ENCODE results near the gene S100Z. TPM values are rescaled to one million over a fixed set of nuclear protein-coding genes. Genes with fewer than 3 reads are reported as not detected.

S100Z gene
- total and polyA plus RNA-seq, 2 of the 8 experiments (the other 6 are each of a cell fraction or from before 2014, with no cell fraction given), result 0.30 TPM; not detected in 1

DNA sequence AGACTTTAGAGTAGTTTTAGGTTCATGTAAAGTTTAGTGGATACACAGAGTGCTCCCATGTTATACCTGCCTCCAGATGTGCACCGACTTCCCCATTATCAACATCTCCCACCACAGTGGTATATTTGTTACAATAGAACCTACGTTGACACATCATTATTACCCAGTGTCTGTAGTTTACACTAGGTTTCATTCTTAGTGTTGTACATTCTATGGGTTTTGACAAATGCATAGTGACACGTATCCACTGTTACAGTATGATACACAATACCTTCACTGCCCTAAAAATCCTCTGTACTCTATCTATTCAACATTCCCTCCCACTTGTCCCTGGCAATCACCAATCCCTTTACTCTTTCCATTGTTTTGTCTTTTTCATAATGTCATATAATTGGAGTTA is 68.7 kb downstream of the S100Z start:
- Histone ChIP-seq H3K4me2 (ENCODE audit: insufficient read depth in 1 of 2, low read depth in 2 of 2, low read length in 2 of 2) (no peak overlapping the region), H3K79me2 (ENCODE audit: control insufficient read depth in 1 of 2, insufficient read depth in 2 of 2, low read length in 2 of 2) (no peaks in the 10 kb centered on the region), H3K56ac (replicated peaks; ENCODE audit: insufficient read length, low read depth, low read length) (no peak overlapping the region), H2BK15ac (ENCODE audit: low read length) (no peak overlapping the region), H4K20me1 (replicated peaks in 1 of 2; ENCODE audit: control insufficient read depth in 1 of 2, insufficient read depth in 2 of 2, low read length in 2 of 2) (no peaks in the 10 kb centered on the region), H3K27me3 (replicated peaks in 1 of 4; ENCODE audit: control insufficient read depth in 3 of 4, extremely low read depth in 1 of 4, insufficient read depth in 3 of 4, low read length in 3 of 4) (no peaks in the 10 kb centered on the region), H3K14ac (ENCODE audit: insufficient read length) (no peak overlapping the region), H3K4ac (replicated peaks; ENCODE audit: insufficient read length, low read depth, low read length) (no peak overlapping the region), H2AFZ (ENCODE audit: low read length) (no peak overlapping the region), H3K18ac (ENCODE audit: extremely low read depth, low read length) (no peak overlapping the region), H2BK12ac (ENCODE audit: low read depth, low read length) (no peak overlapping the region), H2BK20ac (ENCODE audit: low read length) (no peak overlapping the region), H3K23me2 (ENCODE audit: low read depth, low read length) (no peaks in the 10 kb centered on the region), H3K23ac (ENCODE audit: insufficient read length) (no peak overlapping the region), H3K36me3 (ENCODE audit: control insufficient read depth in 2 of 4, insufficient read depth in 4 of 4, low read length in 3 of 4) (no peaks in the 10 kb centered on the region), H4K5ac (ENCODE audit: insufficient read length, low read depth, low read length) (no peak overlapping the region), H3K9ac (replicated peaks in 1 of 4; ENCODE audit: extremely low read depth in 1 of 4, low read depth in 3 of 4, low read length in 3 of 4) (no peak overlapping the region), H3K9me3 (ENCODE audit: insufficient read depth in 2 of 2, low read depth in 1 of 2, low read length in 1 of 2) (no peaks in the 10 kb centered on the region), H2BK5ac (ENCODE audit: low read depth, low read length) (no peak overlapping the region), H2AK5ac (ENCODE audit: low read depth, low read length) (no peak overlapping the region), H3K27ac (ENCODE audit: low read depth, low read length) (no peak overlapping the region), H3K4me3 (ENCODE audit: extremely low read depth in 1 of 4, insufficient read depth in 2 of 4, low read depth in 3 of 4, low read length in 4 of 4) (no peak overlapping the region), H4K8ac (ENCODE audit: extremely low read depth, insufficient read depth, low read length) (no peak overlapping the region), H3K79me1 (ENCODE audit: low read depth, low read length) (no peaks in the 10 kb centered on the region), H3K4me1 (replicated peaks in 1 of 4; ENCODE audit: control insufficient read depth in 3 of 4, insufficient read depth in 4 of 4, low read length in 3 of 4) (0 out of 7 replicates have a peak, but pooled peaks cover 0 to 2% (median 0%) of the 10 kb centered on the region in 4 experiments), H2BK120ac (replicated peaks; ENCODE audit: low read depth, low read length) (no peak overlapping the region), H4K91ac (replicated peaks; ENCODE audit: insufficient read length, low read length) (no peak overlapping the region)
- DNase-seq (ENCODE audit: low read depth in 1 of 2, low spot score in 2 of 2) (no peak), FAIRE-seq (no peak)
- no peak for TF ChIP-seq PHF8 (conservative IDR thresholded peaks at IDR 0.05; ENCODE audit: low read depth, low read length)
- TF ChIP-seq ZNF274 (IDR thresholded peaks at IDR 0.05; ENCODE audit: borderline replicate concordance, extremely low read depth, low read length), result no peak
- no peak for TF ChIP-seq SP1 (IDR thresholded peaks at IDR 0.05; ENCODE audit: low read depth, low read length)
- WGBS, 2 experiments (ENCODE audit: extremely low coverage in 1 of 2, insufficient coverage in 1 of 2, insufficient read length in 1 of 2, insufficient replicate concordance in 2 of 2, low coverage in 1 of 2, low lambda C conversion rate in 2 of 2, missing lambda C conversion rate in 1 of 2), result 84% methylated on average over 3 of the region's 3 CpGs; no CpG with 5 or more reads in 1 of the 2 experiments
- POLR2A ChIA-PET (ENCODE audit: partially characterized antibody), result no interaction called here
- CTCF ChIA-PET (ENCODE audit: partially characterized antibody), result interaction anchor here (0.6 kb wide), 1 partner anchor 224 kb away, joined by 3 read pairs; no protein-coding TSS in a partner anchor
